ENCODE data around the gene KCNAB1. TPM values are rescaled to one million over a fixed set of nuclear protein-coding genes. Genes with fewer than 3 reads are reported as not detected.
A peak's percentile ranks its signal among the peaks of the same experiment; 100 is the strongest.

The KCNAB1 gene
- polyA plus RNA-seq, 4 donors = 1.0 to 3.9 TPM; not detected in 2

- DNase-seq (no peak), FAIRE-seq (no peak)
- Histone ChIP-seq H3K36me3 (ENCODE audit: control insufficient read depth in 3 of 3, insufficient read depth in 2 of 3, low read depth in 1 of 3, low read length in 3 of 3) (no peaks in the 10 kb centered on the region), H3K9me3 (ENCODE audit: control insufficient read depth in 2 of 2, insufficient read depth in 1 of 2, low read depth in 1 of 2, low read length in 1 of 2) (no peaks in the 10 kb centered on the region), H3K27ac (ENCODE audit: low read depth in 1 of 3, low read length in 2 of 3) (no peak overlapping the region), H3K4me3 (ENCODE audit: low read depth in 1 of 3, low read length in 3 of 3) (no peak overlapping the region), H3K27me3 (ENCODE audit: control insufficient read depth in 3 of 3, insufficient read depth in 3 of 3, low read length in 3 of 3) (no peaks in the 10 kb centered on the region), H3K4me1 (ENCODE audit: control insufficient read depth in 3 of 3, insufficient read depth in 2 of 3, low read depth in 1 of 3, low read length in 2 of 3) (no peaks in the 10 kb centered on the region)
- WGBS, 3 donors = 57 to 66% (median 58%) methylated on average over 3 of the region's 3 CpGs
Observed at GRCh38 chr3:156323466-156323865, 203.1 kb downstream of the KCNAB1 start.

DNA sequence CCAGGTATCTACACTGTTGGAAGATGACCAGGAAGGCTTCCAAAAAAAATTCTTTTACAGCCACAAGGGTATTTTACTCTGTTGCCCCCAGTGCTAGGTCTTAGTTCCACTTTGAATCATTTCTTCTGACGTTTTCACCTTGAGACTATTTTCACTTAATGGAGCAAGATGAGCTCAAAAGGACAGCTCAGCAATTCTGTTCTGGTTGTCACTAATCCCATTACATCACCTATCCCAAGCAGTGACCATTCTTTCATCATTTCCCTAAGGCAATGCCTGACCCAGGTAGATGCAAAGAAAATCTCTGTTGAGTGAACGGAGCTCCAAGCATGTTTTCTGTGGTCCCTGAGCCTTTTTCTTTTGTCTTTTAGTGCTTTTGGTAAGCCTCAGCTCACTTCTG is 210.0 kb downstream of the KCNAB1 start:
- Histone ChIP-seq H3K4me3 (ENCODE audit: low read depth in 1 of 3, low read length in 3 of 3) (no peak overlapping the region), H3K36me3 (ENCODE audit: control insufficient read depth in 3 of 3, insufficient read depth in 2 of 3, low read depth in 1 of 3, low read length in 3 of 3) (no peaks in the 10 kb centered on the region), H3K27ac (ENCODE audit: low read depth in 1 of 3, low read length in 2 of 3) (no peak overlapping the region), H3K9me3 (ENCODE audit: control insufficient read depth in 2 of 2, insufficient read depth in 1 of 2, low read depth in 1 of 2, low read length in 1 of 2) (no peaks in the 10 kb centered on the region), H3K4me1 (ENCODE audit: control insufficient read depth in 3 of 3, insufficient read depth in 2 of 3, low read depth in 1 of 3, low read length in 2 of 3) (no peaks in the 10 kb centered on the region), H3K27me3 (ENCODE audit: control insufficient read depth in 3 of 3, insufficient read depth in 3 of 3, low read length in 3 of 3) (no peaks in the 10 kb centered on the region)
- WGBS, 3 donors = 58 to 72% (median 59%) methylated on average over 2 of the region's 2 CpGs
- no peak for DNase-seq
- no peak for FAIRE-seq

- H3K36me3 ChIP-seq (ENCODE audit: control insufficient read depth in 3 of 3, insufficient read depth in 2 of 3, low read depth in 1 of 3, low read length in 3 of 3) = no peaks in the 10 kb centered on the region
- H3K9me3 ChIP-seq (ENCODE audit: control insufficient read depth in 2 of 2, insufficient read depth in 1 of 2, low read depth in 1 of 2, low read length in 1 of 2) = no peaks in the 10 kb centered on the region
- no peaks in the 10 kb centered on the region for H3K27me3 ChIP-seq (ENCODE audit: control insufficient read depth in 3 of 3, insufficient read depth in 3 of 3, low read length in 3 of 3)
- H3K4me3 ChIP-seq (ENCODE audit: low read depth in 1 of 3, low read length in 3 of 3) = no peak overlapping the region
- no peak overlapping the region for H3K27ac ChIP-seq (ENCODE audit: low read depth in 1 of 3, low read length in 2 of 3)
- DNase-seq (no peak), FAIRE-seq (no peak)
- WGBS, 3 donors = 71 to 73% (median 72%) methylated on average over 3 of the region's 3 CpGs
- H3K4me1 ChIP-seq (ENCODE audit: control insufficient read depth in 3 of 3, insufficient read depth in 2 of 3, low read depth in 1 of 3, low read length in 2 of 3) = no peaks in the 10 kb centered on the region
Observed at GRCh38 chr3:156332304-156332703, 211.9 kb downstream of the KCNAB1 start.

DNA sequence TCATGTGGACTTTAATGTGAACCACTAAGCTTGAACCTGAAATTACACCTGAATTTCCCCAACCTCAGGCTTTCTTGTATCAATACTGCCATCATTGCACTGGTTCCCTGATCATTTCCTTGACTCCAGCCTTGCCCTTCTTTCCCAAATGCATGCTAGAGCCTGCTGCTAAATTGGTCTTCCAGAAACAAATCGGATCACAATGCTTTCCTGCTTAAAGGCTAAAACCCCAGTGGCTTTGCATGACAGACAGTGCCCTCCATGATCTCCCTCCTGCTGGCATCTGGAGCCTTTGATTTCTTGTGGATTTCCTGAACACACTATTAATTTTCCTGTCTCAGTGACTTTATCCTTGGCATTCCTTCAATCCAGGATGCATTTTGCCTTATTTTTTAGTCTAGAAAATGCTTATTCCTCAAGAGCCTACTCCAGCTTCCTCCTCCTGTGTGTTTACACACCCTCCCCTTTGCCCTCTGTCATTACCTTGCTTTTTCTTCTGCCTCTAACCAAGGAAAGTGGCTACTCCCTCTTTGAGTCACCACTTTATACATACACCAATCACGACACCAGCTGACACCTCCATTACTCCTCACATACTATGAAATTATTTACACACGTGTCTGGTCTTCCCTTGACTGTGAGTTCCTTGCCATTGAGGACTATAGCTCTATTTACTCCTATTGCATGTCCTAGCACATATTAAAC is 214.6 kb downstream of the KCNAB1 start:
- DNase-seq = peak; percentile 14 to 21
- Histone ChIP-seq H3K27ac (ENCODE audit: low read depth in 1 of 3, low read length in 2 of 3) (no peak overlapping the region), H3K36me3 (ENCODE audit: control insufficient read depth in 3 of 3, insufficient read depth in 2 of 3, low read depth in 1 of 3, low read length in 3 of 3) (no peaks in the 10 kb centered on the region), H3K9me3 (ENCODE audit: control insufficient read depth in 2 of 2, insufficient read depth in 1 of 2, low read depth in 1 of 2, low read length in 1 of 2) (no peaks in the 10 kb centered on the region), H3K4me1 (ENCODE audit: control insufficient read depth in 3 of 3, insufficient read depth in 2 of 3, low read depth in 1 of 3, low read length in 2 of 3) (no peaks in the 10 kb centered on the region), H3K4me3 (ENCODE audit: low read depth in 1 of 3, low read length in 3 of 3) (no peak overlapping the region), H3K27me3 (ENCODE audit: control insufficient read depth in 3 of 3, insufficient read depth in 3 of 3, low read length in 3 of 3) (no peaks in the 10 kb centered on the region)
- WGBS, 3 donors = 35 to 58% (median 38%) methylated on average over 3 of the region's 3 CpGs
- no peak for FAIRE-seq

DNA sequence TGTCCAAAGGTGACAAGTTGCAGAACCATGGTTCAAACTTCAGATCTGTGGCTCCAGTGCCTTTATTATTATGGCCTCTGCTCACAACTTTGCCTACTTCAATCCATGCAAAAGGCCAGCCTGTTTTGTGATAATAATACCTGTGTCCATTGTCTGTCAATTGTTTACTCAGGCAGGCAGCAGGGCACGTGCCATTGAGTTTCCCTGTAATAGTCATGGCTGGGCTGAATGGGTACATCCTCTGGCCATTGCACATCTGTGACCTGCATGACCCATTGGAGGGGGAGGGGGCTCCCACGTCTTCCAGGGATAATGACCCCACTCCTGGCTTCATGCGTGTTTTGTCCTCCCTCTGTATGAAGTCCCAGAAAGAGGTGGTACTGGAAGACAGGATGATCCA is 219.1 kb downstream of the KCNAB1 start:
- no peak for DNase-seq
- Histone ChIP-seq H3K4me1 (ENCODE audit: control insufficient read depth in 3 of 3, insufficient read depth in 2 of 3, low read depth in 1 of 3, low read length in 2 of 3) (no peaks in the 10 kb centered on the region), H3K9me3 (ENCODE audit: control insufficient read depth in 2 of 2, insufficient read depth in 1 of 2, low read depth in 1 of 2, low read length in 1 of 2) (no peaks in the 10 kb centered on the region), H3K27me3 (ENCODE audit: control insufficient read depth in 3 of 3, insufficient read depth in 3 of 3, low read length in 3 of 3) (no peaks in the 10 kb centered on the region), H3K27ac (ENCODE audit: low read depth in 1 of 3, low read length in 2 of 3) (no peak overlapping the region), H3K4me3 (ENCODE audit: low read depth in 1 of 3, low read length in 3 of 3) (no peak overlapping the region), H3K36me3 (ENCODE audit: control insufficient read depth in 3 of 3, insufficient read depth in 2 of 3, low read depth in 1 of 3, low read length in 3 of 3) (no peaks in the 10 kb centered on the region)
- 50 to 72% (median 58%) methylated on average over 3 of the region's 3 CpGs for WGBS, 3 donors
- FAIRE-seq = no peak

GRCh38 chr3:156341332-156341731 is 221.0 kb downstream of the KCNAB1 start:
- H3K9me3 ChIP-seq (ENCODE audit: control insufficient read depth in 2 of 2, insufficient read depth in 1 of 2, low read depth in 1 of 2, low read length in 1 of 2) = no peaks in the 10 kb centered on the region
- DNase-seq (no peak), FAIRE-seq (no peak)
- no peak overlapping the region for H3K4me3 ChIP-seq (ENCODE audit: low read depth in 1 of 3, low read length in 3 of 3)
- no peaks in the 10 kb centered on the region for H3K27me3 ChIP-seq (ENCODE audit: control insufficient read depth in 3 of 3, insufficient read depth in 3 of 3, low read length in 3 of 3)
- no peaks in the 10 kb centered on the region for H3K36me3 ChIP-seq (ENCODE audit: control insufficient read depth in 3 of 3, insufficient read depth in 2 of 3, low read depth in 1 of 3, low read length in 3 of 3)
- 80 to 91% (median 83%) methylated on average over 2 of the region's 2 CpGs for WGBS, 3 donors
- no peak overlapping the region for H3K27ac ChIP-seq (ENCODE audit: low read depth in 1 of 3, low read length in 2 of 3)
- H3K4me1 ChIP-seq (ENCODE audit: control insufficient read depth in 3 of 3, insufficient read depth in 2 of 3, low read depth in 1 of 3, low read length in 2 of 3) = no peaks in the 10 kb centered on the region

DNA sequence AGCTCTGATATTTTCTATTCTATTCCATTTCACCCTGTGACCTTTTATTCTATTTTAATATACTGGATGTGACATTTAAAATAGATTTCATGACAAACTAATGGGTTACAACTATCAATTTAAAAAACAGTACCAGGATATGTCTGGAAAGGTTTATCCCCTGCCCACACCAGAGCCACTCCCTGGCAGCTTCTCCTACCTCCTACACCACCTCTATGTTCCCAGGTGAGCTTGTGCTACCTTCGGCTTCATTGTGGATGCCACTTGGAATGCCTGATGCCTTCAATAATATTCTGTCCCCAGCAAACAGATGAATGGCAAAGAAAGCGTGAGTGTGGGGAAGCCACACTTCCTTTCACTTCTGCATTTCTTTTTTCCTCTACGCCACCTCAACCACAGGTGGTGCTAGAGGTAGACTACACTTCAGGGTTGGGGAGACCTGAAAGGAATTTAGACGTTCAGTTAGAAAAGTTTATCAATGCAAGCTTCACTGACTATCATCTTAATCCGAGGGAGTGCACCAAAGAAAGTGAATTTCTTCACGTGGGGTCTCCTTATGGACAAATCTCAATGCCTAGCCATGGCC is 221.5 kb downstream of the KCNAB1 start:
- no peak overlapping the region for H3K27ac ChIP-seq (ENCODE audit: low read depth in 1 of 3, low read length in 2 of 3)
- H3K9me3 ChIP-seq (ENCODE audit: control insufficient read depth in 2 of 2, insufficient read depth in 1 of 2, low read depth in 1 of 2, low read length in 1 of 2) = no peaks in the 10 kb centered on the region
- FAIRE-seq (no peak), DNase-seq (no peak)
- 75 to 82% (median 77%) methylated on average over 6 of the region's 6 CpGs for WGBS, 3 donors
- no peak overlapping the region for H3K4me3 ChIP-seq (ENCODE audit: low read depth in 1 of 3, low read length in 3 of 3)
- no peaks in the 10 kb centered on the region for H3K27me3 ChIP-seq (ENCODE audit: control insufficient read depth in 3 of 3, insufficient read depth in 3 of 3, low read length in 3 of 3)
- no peaks in the 10 kb centered on the region for H3K4me1 ChIP-seq (ENCODE audit: control insufficient read depth in 3 of 3, insufficient read depth in 2 of 3, low read depth in 1 of 3, low read length in 2 of 3)
- no peaks in the 10 kb centered on the region for H3K36me3 ChIP-seq (ENCODE audit: control insufficient read depth in 3 of 3, insufficient read depth in 2 of 3, low read depth in 1 of 3, low read length in 3 of 3)

DNA sequence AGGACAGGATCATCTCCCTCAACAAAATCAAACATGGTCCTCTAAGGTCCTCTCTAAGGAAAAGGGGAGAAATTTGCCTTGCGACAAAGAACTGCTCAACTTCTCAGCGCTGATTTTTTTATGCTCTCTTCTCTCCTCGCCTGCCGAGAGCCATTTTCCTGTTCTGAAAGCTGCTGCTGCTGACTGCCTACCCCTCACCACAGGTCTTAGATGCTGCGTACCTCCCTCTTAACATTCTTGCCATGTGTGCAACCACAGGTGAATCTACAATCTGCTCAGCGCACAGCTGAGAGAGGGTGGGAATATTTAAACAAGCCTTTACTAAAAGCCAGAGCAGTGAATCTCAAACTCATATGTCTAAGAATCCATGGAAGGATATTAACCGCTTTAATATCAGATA is 223.8 kb downstream of the KCNAB1 start:
- Histone ChIP-seq H3K4me3 (ENCODE audit: low read depth in 1 of 3, low read length in 3 of 3) (no peak overlapping the region), H3K4me1 (ENCODE audit: control insufficient read depth in 3 of 3, insufficient read depth in 2 of 3, low read depth in 1 of 3, low read length in 2 of 3) (no peaks in the 10 kb centered on the region), H3K36me3 (ENCODE audit: control insufficient read depth in 3 of 3, insufficient read depth in 2 of 3, low read depth in 1 of 3, low read length in 3 of 3) (no peaks in the 10 kb centered on the region), H3K27me3 (ENCODE audit: control insufficient read depth in 3 of 3, insufficient read depth in 3 of 3, low read length in 3 of 3) (no peaks in the 10 kb centered on the region), H3K27ac (ENCODE audit: low read depth in 1 of 3, low read length in 2 of 3) (no peak overlapping the region), H3K9me3 (ENCODE audit: control insufficient read depth in 2 of 2, insufficient read depth in 1 of 2, low read depth in 1 of 2, low read length in 1 of 2) (no peaks in the 10 kb centered on the region)
- FAIRE-seq (no peak), DNase-seq (no peak)
- 78 to 87% (median 81%) methylated on average over 7 of the region's 7 CpGs for WGBS, 3 donors

GRCh38 chr3:156349111-156349510 is 228.7 kb downstream of the KCNAB1 start:
- DNase-seq (no peak), FAIRE-seq (no peak)
- Histone ChIP-seq H3K9me3 (ENCODE audit: control insufficient read depth in 2 of 2, insufficient read depth in 1 of 2, low read depth in 1 of 2, low read length in 1 of 2) (peaks cover 0 to 4% of the 10 kb centered on the region in 2 donors), H3K27ac (ENCODE audit: low read depth in 1 of 3, low read length in 2 of 3) (no peak overlapping the region), H3K4me1 (ENCODE audit: control insufficient read depth in 3 of 3, insufficient read depth in 2 of 3, low read depth in 1 of 3, low read length in 2 of 3) (no peaks in the 10 kb centered on the region), H3K36me3 (ENCODE audit: control insufficient read depth in 3 of 3, insufficient read depth in 2 of 3, low read depth in 1 of 3, low read length in 3 of 3) (no peaks in the 10 kb centered on the region), H3K27me3 (ENCODE audit: control insufficient read depth in 3 of 3, insufficient read depth in 3 of 3, low read length in 3 of 3) (no peaks in the 10 kb centered on the region), H3K4me3 (ENCODE audit: low read depth in 1 of 3, low read length in 3 of 3) (no peak overlapping the region)
